Brain microvascular endothelial cell (primary cell): Measurements from ENCODE around the gene BPGM.
"Not testable (repeated sequence)": the region's sequence is repeated elsewhere in the genome, so short reads cannot be mapped to it uniquely, and the experiment has no call there.

Source experiments
- DNase-seq: peaks from one replicate; pipeline ENCODE4 v3.0.0-alpha.2; 2020
- H3K27ac ChIP-seq: fragments of 250-450 bp; sonication (Bioruptor Pico); 2 replicates; pipeline ENCODE4 v1.5.1; 2020; ENCODE audit warnings: mild to moderate bottlenecking, moderate library complexity
- H3K27me3 ChIP-seq: fragments of 250-450 bp; sonication (Bioruptor Pico); replicated peaks from 2 replicates; pipeline ENCODE4 v1.5.1; 2020; ENCODE audit warnings: mild to moderate bottlenecking
- H3K36me3 ChIP-seq: fragments of 250-450 bp; sonication (Bioruptor Pico); replicated peaks from 2 replicates; pipeline ENCODE4 v1.5.1; 2020; ENCODE audit warnings: mild to moderate bottlenecking
- H3K4me3 ChIP-seq: 2 replicates; pipeline ENCODE4 v1.5.1; 2011; ENCODE audit warnings: low read depth, mild to moderate bottlenecking, control low read depth, low read length, moderate library complexity
- CTCF ChIP-seq: IDR thresholded peaks from 2 replicates; pipeline ENCODE4 v1.5.1; 2011; ENCODE audit warnings: low read depth, mild to moderate bottlenecking, moderate library complexity, low read length, control low read depth, inconsistent platforms; ENCODE audit errors: missing control alignments
- in situ Hi-C: cut with HindIII; loops from 2 replicates; pipeline ENCODE4 v1.10.0; 2017; ENCODE audit warnings: low sequenced_read_pairs, low pct_ligation_motif_present

The BPGM gene

DNA sequence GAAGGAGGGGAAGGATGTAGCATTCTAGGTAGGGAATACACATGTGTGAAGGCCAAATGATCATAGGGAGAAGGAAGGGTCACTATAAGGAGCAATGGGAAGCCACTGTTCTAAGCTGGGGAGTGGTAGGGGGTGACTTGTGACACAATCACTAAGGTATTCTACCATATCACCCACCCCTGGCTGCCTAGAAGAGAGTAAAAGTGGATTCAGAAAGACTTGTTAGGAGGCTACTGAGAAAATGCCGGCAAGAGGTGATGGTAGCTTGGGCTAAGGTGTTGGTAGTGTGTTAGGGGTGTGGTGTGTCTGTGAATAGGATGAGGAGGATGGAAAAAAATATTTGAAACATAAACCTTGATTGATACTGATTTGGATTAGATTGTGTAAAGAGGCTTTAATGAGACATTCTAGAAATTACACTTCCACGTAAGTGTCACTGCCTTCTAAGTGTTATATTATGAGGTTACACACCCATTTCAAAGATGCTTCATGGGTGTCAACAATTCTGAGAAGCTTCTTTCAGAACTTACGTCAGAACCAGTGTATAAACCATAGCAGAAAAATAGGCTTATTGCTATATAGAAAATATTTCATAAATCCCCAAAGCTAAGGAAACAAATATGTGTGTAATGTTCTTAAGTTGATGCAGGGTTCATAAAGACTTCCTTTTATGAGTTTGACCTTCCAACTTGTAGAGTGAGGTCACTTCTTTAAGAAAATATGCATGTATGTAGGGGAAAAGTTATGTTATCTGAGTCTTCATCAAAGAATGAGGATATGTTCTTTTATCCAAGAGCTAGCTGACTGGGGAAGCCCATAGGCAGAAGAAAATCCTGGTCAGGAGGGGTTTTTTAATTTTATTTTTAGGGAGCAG is 5.6 kb upstream of the BPGM start:
- no peaks in the 10 kb centered on the region for H3K27me3 ChIP-seq
- no peak overlapping the region for H3K4me3 ChIP-seq
- in situ Hi-C loops: no loop called here
- no peak for TF ChIP-seq CTCF
- no peak overlapping the region for H3K27ac ChIP-seq
- DNase-seq: no peak
- no peaks in the 10 kb centered on the region for H3K36me3 ChIP-seq

DNA sequence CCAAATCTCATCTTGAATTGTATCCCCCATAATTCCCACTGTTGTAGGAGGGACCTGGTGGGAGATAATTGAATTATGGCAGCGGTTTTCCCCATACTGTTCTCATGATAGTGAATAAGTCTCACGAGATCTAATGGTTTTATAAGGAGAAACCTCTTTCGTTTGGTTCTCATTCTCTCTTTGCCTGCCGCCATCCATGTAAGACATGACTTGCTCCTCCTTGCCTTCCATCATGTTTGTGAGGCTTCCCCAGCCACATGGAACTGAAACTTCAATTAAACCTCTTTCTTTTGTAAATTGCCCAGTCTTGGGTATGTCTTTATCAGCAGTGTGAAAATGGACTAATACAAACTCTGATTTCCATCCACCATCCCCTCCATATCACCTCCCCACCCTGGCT is 4.7 kb upstream of the BPGM start:
- H3K36me3 ChIP-seq, H3K4me3 ChIP-seq, in situ Hi-C loops, H3K27ac ChIP-seq, H3K27me3 ChIP-seq, DNase-seq: not testable (repeated sequence)

DNA sequence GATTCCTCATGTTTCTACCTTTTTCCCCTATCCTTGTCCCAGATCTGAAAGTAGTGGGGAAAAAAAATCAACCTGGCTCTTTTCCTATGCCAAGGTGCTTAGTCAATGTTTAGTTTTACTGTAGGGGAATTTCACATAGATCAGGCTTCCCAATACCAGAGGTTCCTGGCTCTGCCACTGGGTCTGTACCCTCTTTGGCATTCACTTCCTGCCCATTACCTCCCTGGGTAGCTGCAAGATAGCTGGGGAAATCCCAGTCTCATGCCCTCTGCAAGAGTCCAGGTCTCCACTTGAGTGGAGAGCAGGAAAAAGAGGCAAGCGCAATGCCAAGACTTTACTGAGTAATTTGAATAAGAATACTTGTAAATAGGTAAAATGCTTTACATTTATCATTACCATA is 3.5 kb upstream of the BPGM start:
- Histone ChIP-seq H3K36me3 (no peaks in the 10 kb centered on the region), H3K27ac (no peak overlapping the region), H3K27me3 (no peaks in the 10 kb centered on the region), H3K4me3 (no peak overlapping the region)
- TF ChIP-seq CTCF: no peak
- in situ Hi-C loops: no loop called here
- no peak for DNase-seq

DNA sequence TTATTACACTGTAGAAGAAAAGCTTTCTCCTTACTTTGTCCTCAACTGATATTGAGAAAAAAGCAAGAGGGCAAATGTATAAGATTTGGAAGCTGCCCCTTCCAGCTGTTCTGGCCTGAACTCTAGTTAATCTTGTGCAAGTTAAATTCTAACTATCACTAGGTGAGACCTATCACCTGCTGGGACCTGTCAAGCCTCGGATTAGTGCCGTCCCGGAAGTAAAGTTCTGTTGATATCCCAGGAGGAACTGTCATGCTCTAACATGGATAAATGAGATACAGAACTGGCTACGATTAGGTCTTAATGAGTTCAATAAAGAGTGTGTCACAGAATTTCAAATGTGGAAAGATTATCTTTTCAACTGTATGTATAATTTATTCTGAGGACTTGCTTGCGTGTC is 1.2 kb upstream of the BPGM start:
- no peak for DNase-seq
- no peak for TF ChIP-seq CTCF
- in situ Hi-C loops: no loop called here
- Histone ChIP-seq H3K4me3 (peak overlapping the region; percentile 79), H3K27me3 (no peaks in the 10 kb centered on the region), H3K27ac (peak overlapping the region; percentile 76), H3K36me3 (no peaks in the 10 kb centered on the region)

DNA sequence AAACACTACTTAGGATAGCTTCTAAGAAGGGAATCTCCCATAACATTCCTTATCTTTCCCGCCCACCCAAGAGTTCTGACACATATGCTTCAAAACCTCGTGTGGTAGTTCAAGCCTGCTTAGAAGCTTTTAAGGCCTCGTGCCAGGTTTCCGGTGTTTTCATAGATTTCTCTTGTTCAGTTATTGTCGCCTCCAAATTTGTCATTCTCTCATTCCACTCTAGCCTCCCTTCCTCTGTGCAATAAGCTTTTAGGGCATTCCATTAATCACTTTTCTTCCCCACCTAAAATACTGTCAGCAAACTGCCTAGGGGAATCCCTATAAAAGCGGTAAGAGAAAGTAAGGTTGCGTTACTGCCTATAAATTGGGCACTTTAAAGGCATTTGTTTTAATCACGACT is 718 bp upstream of the BPGM start:
- no peak for TF ChIP-seq CTCF
- Histone ChIP-seq H3K36me3 (no peaks in the 10 kb centered on the region), H3K27me3 (no peaks in the 10 kb centered on the region), H3K4me3 (peak overlapping the region; percentile 79), H3K27ac (peak overlapping the region; percentile 76)
- peak; percentile 52 for DNase-seq
- in situ Hi-C loops: no loop called here

- Histone ChIP-seq H3K36me3 (no peaks in the 10 kb centered on the region), H3K27ac (no peak overlapping the region), H3K27me3 (no peaks in the 10 kb centered on the region), H3K4me3 (no peak overlapping the region)
- no peak for TF ChIP-seq CTCF
- DNase-seq: no peak
- in situ Hi-C loops: no loop called here
Observed at GRCh38 chr7:134648456-134648855, 1.8 kb downstream of the BPGM start.
